22Rv1 (cell line): ENCODE measurements around the gene SPEG.
A peak's percentile ranks its signal among the peaks of the same experiment; 100 is the strongest.

Source experiments
- ZFX ChIP-seq: fragments of 450-650 bp; IDR thresholded peaks from 2 replicates; pipeline ENCODE4 v1.6.1; 2017; ENCODE audit warnings: antibody characterized with exemption, borderline replicate concordance
- TF ChIP-seq, protein P1 (sequence below): fragments of 450-650 bp; IDR thresholded peaks from 2 replicates; pipeline ENCODE4 v1.5.1; 2017; ENCODE audit warnings: mild to moderate bottlenecking

GRCh38 chr2:219459460-219460311, 25.0 kb downstream of the SPEG start:
- TF ChIP-seq, protein P1, sequence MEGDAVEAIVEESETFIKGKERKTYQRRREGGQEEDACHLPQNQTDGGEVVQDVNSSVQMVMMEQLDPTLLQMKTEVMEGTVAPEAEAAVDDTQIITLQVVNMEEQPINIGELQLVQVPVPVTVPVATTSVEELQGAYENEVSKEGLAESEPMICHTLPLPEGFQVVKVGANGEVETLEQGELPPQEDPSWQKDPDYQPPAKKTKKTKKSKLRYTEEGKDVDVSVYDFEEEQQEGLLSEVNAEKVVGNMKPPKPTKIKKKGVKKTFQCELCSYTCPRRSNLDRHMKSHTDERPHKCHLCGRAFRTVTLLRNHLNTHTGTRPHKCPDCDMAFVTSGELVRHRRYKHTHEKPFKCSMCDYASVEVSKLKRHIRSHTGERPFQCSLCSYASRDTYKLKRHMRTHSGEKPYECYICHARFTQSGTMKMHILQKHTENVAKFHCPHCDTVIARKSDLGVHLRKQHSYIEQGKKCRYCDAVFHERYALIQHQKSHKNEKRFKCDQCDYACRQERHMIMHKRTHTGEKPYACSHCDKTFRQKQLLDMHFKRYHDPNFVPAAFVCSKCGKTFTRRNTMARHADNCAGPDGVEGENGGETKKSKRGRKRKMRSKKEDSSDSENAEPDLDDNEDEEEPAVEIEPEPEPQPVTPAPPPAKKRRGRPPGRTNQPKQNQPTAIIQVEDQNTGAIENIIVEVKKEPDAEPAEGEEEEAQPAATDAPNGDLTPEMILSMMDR, result peak; percentile 87
- no peak for TF ChIP-seq ZFX
